Neural cell (in vitro differentiated cells): ENCODE measurements around the gene CSRNP3.

Experiments used
- CTCF ChIP-seq: fragments of 450-650 bp; IDR thresholded peaks from 2 replicates; pipeline ENCODE4 v1.5.1; 2014; ENCODE audit warnings: antibody characterized with exemption, mild to moderate bottlenecking, moderate library complexity; ENCODE audit not compliant: poor library complexity, severe bottlenecking
- EP300 ChIP-seq: fragments of 450-650 bp; conservative IDR thresholded peaks from 2 replicates; pipeline ENCODE4 v1.6.1; 2014; ENCODE audit warnings: antibody characterized with exemption, mild to moderate bottlenecking, moderate library complexity; ENCODE audit not compliant: poor library complexity, severe bottlenecking
- EZH2 ChIP-seq: fragments of 200-600, 300-800 bp; shearing (Covaris generic), sonication (generic); IDR thresholded peaks from 2 replicates; pipeline ENCODE4 v1.6.1; 2014; ENCODE audit warnings: antibody characterized with exemption, low read length, borderline replicate concordance, mild to moderate bottlenecking; ENCODE audit not compliant: insufficient read depth, poor library complexity, severe bottlenecking
- POLR2AphosphoS5 ChIP-seq: IDR thresholded peaks from 2 replicates; pipeline ENCODE4 v1.6.1; 2012
- RAD21 ChIP-seq: fragments of 450-650 bp; conservative IDR thresholded peaks from 2 replicates; pipeline ENCODE4 v1.6.1; 2014; ENCODE audit warnings: antibody characterized with exemption, mild to moderate bottlenecking, moderate library complexity
- TAF1 ChIP-seq: IDR thresholded peaks from 2 replicates; pipeline ENCODE4 v1.6.1; 2012; ENCODE audit warnings: low read depth

- TF ChIP-seq EZH2 (no peak), EP300 (no peak), RAD21 (no peak), CTCF (no peak), TAF1 (no peak), POLR2AphosphoS5 (no peak)
Observed at GRCh38 chr2:165586019-165586418, 116.5 kb downstream of the CSRNP3 start.
